GM12892 (cell line): Measurements from ENCODE around the gene TRPM3.
A peak's percentile ranks its signal among the peaks of the same experiment; 100 is the strongest.

Source experiments
- DNase-seq: peaks from one replicate; pipeline ENCODE4 v3.0.0; 2011; ENCODE audit not compliant: insufficient read length
- FAIRE-seq: peaks from 2 replicates; lab custom pipeline; 2011; peaks lifted over from hg19 to GRCh38; lab: Jason Lieb, UNC
- POLR2A ChIP-seq: IDR thresholded peaks from 2 replicates; pipeline ENCODE4 v1.6.1; 2011; ENCODE audit warnings: low read depth, low read length, control low read depth
- POLR2AphosphoS5 ChIP-seq: IDR thresholded peaks from 2 replicates; pipeline ENCODE4 v1.6.1; 2011; ENCODE audit warnings: low read depth, low read length, control low read depth
- TAF1 ChIP-seq: IDR thresholded peaks from 2 replicates; pipeline ENCODE4 v1.6.1; 2011; ENCODE audit warnings: low read depth, mild to moderate bottlenecking, control low read depth, low read length, borderline replicate concordance

TRPM3 gene

DNA sequence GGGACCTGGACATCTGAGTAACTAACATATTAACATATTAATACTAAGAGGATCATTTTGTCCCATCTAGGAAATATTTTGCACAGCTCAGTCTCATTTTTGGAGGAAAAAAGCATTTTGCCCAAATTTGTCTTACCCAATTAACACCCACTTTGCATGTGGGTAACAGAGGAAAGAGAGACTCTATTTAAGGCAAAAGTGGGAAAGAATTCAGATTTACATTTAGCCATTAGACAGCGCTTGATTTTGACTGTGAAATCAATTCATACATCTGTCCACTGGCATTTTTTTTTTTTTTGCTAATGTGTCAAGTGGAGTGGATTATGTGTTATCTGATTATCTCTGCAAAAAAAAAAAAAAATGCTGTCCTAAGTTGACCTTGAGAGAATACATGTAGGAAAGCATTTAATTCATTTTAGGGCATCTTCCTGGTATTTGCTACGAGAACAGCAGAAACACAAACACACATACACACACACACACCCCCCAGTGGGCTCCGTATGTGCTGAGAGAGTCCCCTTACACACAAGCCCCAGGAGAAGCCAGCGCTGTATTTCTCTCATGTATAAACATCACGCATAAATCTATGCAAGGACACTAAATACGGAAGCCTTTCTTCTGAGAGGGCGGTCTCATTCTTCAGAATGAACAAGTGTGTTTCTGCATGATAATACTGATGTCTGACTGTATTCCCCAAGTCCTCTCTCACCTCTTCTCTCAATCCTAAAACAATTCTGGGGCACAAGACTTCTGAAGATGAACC is 505.0 kb downstream of the TRPM3 start:
- FAIRE-seq (no peak), DNase-seq (no peak)
- TF ChIP-seq POLR2AphosphoS5 (no peak), POLR2A (no peak), TAF1 (no peak)

DNA sequence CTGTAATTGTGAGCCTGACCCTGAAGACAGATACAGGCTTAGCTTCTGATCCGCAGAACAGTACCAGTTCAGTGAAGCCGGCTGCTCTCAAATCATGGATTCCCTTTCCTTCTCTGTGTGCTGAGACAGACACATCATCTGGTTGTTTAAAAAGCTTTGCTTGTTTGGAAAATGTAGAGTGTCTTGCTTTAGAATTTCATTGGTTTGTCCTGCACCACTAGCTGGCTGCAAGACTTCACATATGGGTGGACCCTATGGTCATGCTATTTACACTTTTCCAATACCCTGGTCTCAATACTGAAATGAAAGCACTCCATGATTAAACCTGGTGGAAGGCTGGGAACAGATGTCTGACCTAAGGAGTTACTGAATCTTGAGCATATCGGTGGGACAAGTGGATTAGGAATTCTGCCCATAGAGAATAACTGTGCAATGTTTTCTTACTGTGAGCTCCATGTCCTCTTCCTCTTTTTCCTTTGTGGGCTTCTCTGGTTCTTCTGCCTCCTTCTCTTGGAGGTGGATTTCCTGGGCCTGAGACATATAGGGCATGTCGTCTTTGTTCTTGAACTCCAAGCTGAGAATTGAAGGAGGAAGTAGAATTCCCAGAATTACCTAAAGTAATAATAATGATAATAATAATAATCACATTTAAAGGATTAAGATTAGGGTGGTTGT is 505.8 kb downstream of the TRPM3 start:
- no peak for FAIRE-seq

DNA sequence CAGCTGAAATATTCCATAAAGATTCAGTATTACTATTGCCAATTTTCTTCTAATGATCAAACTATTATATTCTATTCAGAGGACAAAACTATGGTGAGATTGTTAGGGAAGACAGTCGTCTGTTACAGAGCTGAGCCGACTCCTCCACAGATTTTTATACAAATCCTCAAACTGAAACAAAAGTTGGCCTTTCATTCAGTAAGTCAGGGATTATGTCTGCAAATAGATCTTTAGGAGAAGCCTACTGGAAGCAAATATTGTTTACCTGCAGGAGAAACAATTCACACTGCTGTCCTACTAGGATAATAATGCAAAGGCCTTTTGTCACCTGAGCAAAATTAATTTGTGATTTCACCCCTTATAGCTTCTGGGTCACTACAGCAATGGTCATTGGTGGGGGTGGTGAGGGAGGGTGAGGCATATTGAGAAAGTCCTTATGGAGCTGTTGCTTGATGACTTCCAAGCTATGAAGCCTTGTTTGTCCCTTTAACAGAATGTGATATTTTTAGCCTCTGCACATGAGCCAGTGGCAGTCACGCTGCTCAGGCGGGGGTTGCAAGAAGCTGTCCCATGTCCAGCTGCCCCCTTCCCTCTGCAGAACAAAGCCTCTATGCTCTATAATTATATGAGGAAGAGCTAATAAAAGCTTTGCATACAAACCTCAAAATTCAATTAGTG is 506.5 kb downstream of the TRPM3 start:
- no peak for FAIRE-seq

More for the DNA sequence above, 505.8 kb downstream of the TRPM3 start:
- DNase-seq, result no peak
- TF ChIP-seq POLR2A (no peak), POLR2AphosphoS5 (no peak), TAF1 (no peak)

DNA sequence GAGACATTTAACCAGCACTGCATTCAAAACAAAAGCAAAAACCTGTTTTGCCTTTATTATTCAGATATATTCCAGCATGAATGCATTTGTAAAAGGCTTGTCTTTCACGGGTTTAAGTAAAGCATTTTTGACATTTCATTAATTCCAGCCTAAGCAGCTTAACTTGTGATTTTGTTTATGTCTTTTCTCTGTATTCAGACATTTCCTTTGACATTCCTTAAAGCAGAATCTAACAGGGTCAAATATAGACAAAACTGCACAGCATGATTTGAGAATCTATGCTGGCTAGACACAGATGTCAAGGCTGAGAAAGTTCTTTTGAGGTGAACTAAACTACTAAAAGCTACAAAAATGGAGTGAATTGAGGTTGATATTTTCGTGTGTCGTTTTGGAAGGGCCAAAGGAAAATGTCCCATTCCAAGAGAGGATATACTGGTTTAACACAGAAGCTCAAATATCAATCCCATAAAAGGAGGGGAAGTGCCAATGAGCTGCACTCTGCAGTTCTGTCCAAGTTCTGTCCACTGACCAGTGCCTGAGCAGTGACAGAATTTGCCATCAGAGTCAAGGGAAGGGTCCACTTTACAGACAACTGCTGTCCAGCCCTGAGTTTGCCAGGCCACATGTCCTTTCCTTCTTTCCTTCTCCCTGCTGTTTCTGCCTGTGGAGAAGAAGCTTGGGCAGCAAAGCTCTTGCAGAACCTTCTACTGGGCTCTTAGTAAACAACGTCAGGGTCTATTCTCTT is 508.2 kb downstream of the TRPM3 start:
- DNase-seq (no peak), FAIRE-seq (no peak)
- TF ChIP-seq TAF1 (no peak), POLR2AphosphoS5 (no peak), POLR2A (no peak)

More for the DNA sequence above, 506.5 kb downstream of the TRPM3 start:
- TF ChIP-seq POLR2A (no peak), TAF1 (no peak), POLR2AphosphoS5 (no peak)
- DNase-seq, result no peak

DNA sequence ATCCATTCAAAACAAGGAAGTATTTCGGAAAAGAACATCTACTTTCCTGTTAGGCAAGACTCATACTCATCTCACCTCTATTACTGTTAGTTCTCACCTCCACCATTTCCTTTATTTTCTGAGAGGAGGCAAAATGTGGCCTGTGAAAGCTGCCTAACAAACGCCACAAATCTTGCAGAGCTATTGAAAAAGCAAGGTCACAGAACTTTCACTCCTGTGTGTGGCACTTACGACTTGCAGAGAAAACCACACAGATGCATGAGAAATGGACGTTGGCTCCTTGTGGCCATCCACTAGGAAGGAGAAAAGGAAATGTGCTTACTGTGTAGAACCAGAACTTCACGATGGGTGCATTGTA is 511.2 kb downstream of the TRPM3 start:
- TF ChIP-seq POLR2A, result no peak
- no peak for TF ChIP-seq TAF1
- no peak for TF ChIP-seq POLR2AphosphoS5
- DNase-seq (no peak), FAIRE-seq (no peak)

DNA sequence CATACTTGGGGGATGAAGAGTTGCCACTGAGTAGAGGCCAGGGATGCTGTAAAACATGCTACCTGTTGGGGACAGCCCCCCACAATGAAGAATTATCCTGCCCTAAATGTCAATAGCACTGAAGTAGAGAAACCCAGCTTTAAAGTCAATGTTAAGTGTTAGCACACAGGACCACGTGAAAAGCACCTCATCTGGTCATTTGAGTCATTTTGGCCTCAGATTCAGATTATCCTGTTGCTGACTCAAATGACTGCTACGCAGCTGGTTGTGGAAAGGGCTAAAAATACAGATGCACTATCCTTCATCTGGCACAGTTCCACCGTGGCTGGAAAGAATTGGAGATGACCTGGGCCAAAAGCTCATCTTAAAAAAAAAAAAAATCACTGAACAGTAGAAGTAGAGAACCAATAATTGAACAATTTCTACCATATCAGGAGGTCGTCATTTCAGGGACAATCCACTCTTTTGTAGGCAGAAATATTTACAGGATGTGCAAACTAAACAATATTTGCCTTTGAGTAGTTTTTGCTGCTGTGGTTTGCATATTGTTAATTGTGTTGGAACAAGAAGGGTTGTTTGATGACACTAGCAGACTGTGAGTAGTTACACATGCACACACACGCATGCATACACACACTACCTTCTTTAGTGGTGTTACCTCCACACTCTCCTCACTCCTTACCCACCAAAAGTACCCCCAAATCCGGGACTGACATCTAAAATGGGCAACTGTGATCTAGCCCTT is 511.7 kb downstream of the TRPM3 start:
- DNase-seq (no peak), FAIRE-seq (no peak)
- TF ChIP-seq POLR2AphosphoS5 (no peak), TAF1 (no peak), POLR2A (no peak)

DNA sequence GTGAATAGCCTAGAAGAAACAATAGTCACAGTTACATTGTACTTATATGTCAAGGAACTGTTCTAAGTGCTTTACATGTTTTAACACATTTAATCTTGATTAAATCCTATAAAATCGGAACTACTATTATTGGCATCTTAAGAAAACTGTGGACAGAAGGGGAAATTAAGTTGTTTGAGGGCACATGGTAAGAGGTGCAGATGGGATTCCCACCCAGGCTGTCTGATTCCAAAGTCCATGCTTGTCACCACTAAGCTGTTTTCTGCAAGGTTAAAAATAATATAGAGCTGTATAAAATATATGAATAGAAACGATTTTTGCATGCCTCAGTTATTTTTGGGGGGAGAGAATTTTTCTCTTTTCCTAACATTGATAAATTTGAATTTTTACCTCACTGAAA is 512.4 kb downstream of the TRPM3 start:
- no peak for TF ChIP-seq TAF1
- no peak for TF ChIP-seq POLR2A
- TF ChIP-seq POLR2AphosphoS5, result no peak
- FAIRE-seq (no peak), DNase-seq (no peak)

DNA sequence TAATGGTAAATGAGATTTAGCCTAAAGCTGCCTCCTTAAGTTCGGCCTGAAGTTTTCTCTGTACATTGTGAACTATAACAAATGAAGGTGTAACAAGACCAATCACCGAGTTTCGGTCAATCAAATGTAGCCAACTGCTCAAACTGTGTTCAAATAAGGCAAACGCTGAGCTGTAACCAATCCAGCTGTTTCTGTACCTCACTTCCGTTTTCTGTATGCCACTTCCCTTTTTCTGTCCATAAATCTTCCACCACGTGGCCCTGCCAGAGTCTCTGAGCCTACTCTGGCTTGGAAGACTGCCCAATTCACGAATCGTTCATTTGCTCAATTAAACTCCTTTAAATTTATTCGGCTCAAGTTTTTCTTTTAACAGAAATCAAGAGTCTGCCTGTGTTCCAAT is 513.5 kb downstream of the TRPM3 start:
- no peak for FAIRE-seq
- no peak for DNase-seq
- TF ChIP-seq TAF1 (no peak), POLR2A (no peak), POLR2AphosphoS5 (no peak)

DNA sequence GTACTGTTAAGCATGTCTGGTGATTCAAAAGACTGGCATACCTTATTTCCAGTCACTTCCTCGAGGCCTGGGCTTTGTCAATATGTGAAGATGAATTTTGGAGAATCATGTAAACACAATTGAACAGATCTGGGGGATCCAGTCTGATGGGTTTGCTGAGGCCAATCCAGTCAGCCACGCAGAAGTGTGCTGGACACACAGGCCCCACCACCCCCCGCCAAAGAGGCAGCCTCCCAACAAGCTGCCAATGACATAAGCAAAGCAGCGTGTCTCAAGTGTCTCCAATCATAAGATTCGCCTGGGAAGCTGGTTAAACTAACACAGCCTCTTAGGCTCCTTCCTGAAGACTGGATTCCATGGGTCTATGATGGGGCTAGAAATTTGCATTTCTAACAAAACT is 514.1 kb downstream of the TRPM3 start:
- FAIRE-seq, result no peak
- TF ChIP-seq TAF1 (no peak), POLR2A (no peak), POLR2AphosphoS5 (no peak)
- no peak for DNase-seq

DNA sequence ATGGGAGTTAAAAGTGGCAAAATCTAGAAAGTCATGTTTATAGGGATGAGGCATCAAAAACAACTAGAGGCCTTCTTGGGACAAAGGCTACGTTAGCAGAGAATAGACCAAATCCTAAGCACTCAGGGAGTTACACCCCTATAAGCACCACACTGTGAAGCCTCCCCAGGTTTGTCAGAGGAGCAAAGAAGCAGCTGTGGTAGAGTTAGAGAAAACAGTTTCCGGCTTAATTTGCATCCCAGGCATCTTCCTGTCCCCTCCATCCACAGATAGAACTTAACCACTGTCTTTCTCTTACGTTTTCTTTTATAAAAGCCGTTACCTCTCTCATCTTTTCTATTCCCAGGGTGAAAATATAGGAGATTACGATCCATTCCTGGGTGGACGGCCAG is 518.4 kb downstream of the TRPM3 start:
- DNase-seq, result no peak
- no peak for FAIRE-seq

DNA sequence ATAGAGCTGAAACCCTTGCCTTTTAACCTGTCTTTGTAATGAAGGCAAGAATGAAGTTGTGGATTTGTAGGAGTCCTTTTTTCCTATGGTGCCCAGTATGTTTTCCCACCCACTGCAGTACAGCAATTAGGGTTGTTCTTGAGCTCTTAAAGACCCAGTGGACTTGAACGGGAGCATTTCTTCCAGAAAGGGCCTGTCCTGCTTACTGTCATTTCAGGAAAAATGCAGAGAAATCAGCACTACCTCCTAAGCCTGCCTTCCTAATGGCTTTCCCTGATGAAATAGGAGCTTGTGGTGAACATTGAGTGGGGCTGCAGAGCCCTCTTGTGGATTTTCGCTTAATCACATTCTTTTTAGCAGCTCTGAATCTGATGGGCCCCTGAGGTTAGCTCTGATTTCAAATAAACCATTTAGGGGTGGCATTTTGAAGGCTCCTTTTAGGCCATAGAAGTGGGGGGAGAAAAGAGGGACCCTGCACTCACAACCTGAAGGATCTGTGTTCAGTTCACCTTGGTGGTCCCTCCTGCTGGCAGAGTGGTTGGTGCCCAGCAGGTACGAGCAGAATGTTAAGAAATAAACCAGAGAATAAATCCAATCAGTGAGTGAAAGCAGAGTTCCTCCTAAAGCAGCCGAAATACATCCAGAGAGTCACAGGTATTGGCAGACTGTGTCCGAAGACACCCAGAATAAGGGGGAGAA is 519.0 kb downstream of the TRPM3 start:
- FAIRE-seq (peak; percentile 78), DNase-seq (peak; percentile 13)
- TF ChIP-seq POLR2A (no peak), TAF1 (no peak)

More for the DNA sequence above, 518.4 kb downstream of the TRPM3 start:
- TF ChIP-seq POLR2AphosphoS5, result no peak
- TF ChIP-seq TAF1, result no peak
- TF ChIP-seq POLR2A, result no peak
